Measurements from ENCODE around the gene WDR4.

The WDR4 gene

DNA sequence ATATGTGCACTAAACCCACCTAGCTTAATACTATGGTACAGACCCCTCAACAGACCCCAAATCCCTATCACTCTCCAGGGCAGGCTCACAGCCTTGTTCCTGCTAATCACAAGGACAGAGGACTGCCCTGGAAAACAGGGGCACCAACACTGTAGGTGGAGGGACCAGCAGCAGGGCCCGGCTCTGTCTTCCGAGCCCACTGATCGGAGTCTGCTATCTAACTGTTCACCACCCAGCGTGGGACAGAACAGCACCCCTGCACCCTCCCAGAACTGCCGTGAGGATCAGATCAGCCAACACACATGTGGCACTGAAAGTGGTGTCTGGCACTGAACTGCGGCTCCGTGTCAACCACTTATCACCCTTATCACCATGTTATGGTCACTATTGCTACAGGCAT lies 6.2 kb downstream of the WDR4 start:
- Histone ChIP-seq H3K36me3 (ENCODE audit: insufficient read depth, low read length) (peaks cover 81% of the 10 kb centered on the region), H3K4me3 (ENCODE audit: low read length) (no peak overlapping the region), H3K4me1 (ENCODE audit: insufficient read depth, low read length) (no peaks in the 10 kb centered on the region), H3K9me3 (ENCODE audit: insufficient read depth, low read depth, low read length) (no peaks in the 10 kb centered on the region), H3K27ac (ENCODE audit: low read depth, low read length) (no peak overlapping the region), H3K9ac (ENCODE audit: low read depth, low read length) (no peak overlapping the region), H3K27me3 (ENCODE audit: insufficient read depth, low read length) (no peaks in the 10 kb centered on the region)
- WGBS = 97% methylated on average over 7 of the region's 7 CpGs

DNA sequence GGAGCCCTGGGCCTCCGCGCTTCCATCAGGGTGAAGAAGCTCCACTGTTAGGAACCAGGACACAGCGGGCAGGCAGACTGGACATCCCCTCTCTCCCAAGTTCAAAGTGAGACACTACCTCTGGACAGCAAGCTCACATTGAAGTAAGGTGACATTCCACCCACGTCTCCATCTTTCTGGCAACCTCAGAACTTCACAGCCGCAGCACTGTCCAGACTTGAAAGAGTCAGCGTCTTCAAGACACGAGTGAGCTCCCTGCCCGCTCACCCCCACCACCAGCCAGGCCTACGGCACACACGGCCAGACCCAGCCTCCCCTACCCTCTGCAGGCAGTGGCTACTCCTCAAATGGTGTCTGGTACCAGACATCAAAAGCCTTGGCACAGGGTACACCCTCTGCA lies 11.1 kb downstream of the WDR4 start:
- Histone ChIP-seq H3K9me3 (ENCODE audit: insufficient read depth, low read depth, low read length) (no peaks in the 10 kb centered on the region), H3K4me1 (ENCODE audit: insufficient read depth, low read length) (no peaks in the 10 kb centered on the region), H3K9ac (ENCODE audit: low read depth, low read length) (no peak overlapping the region), H3K27ac (ENCODE audit: low read depth, low read length) (no peak overlapping the region), H3K36me3 (ENCODE audit: insufficient read depth, low read length) (peaks cover 84% of the 10 kb centered on the region), H3K4me3 (ENCODE audit: low read length) (no peak overlapping the region), H3K27me3 (ENCODE audit: insufficient read depth, low read length) (no peaks in the 10 kb centered on the region)
- 92% methylated on average over 10 of the region's 10 CpGs for WGBS

DNA sequence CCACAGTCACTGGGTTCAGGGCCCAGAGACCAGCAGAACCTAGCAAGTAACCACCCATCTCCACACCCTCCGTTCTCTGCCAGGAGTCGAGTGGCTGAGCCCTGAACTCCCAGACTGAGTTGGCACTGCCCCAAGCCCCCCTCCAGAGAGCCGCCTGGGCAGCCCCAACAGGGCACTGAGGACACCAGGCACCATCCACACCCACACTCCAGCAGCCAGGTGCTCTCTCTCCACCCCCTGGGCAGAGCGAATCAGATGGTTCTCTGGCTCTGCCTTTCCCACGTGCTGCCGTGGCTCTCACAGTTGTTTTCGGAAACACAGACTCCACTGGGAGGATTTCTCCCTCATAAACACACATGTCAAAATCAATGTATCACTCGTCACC lies 13.6 kb downstream of the WDR4 start:
- Histone ChIP-seq H3K9me3 (ENCODE audit: insufficient read depth, low read depth, low read length) (no peaks in the 10 kb centered on the region), H3K36me3 (ENCODE audit: insufficient read depth, low read length) (peaks cover 81% of the 10 kb centered on the region), H3K4me3 (ENCODE audit: low read length) (no peak overlapping the region), H3K27ac (ENCODE audit: low read depth, low read length) (no peak overlapping the region), H3K4me1 (ENCODE audit: insufficient read depth, low read length) (no peaks in the 10 kb centered on the region), H3K27me3 (ENCODE audit: insufficient read depth, low read length) (no peaks in the 10 kb centered on the region), H3K9ac (ENCODE audit: low read depth, low read length) (peak overlapping the region; percentile 20; the same call in 1 of the 2 replicates)
- WGBS = 88% methylated on average over 8 of the region's 8 CpGs

DNA sequence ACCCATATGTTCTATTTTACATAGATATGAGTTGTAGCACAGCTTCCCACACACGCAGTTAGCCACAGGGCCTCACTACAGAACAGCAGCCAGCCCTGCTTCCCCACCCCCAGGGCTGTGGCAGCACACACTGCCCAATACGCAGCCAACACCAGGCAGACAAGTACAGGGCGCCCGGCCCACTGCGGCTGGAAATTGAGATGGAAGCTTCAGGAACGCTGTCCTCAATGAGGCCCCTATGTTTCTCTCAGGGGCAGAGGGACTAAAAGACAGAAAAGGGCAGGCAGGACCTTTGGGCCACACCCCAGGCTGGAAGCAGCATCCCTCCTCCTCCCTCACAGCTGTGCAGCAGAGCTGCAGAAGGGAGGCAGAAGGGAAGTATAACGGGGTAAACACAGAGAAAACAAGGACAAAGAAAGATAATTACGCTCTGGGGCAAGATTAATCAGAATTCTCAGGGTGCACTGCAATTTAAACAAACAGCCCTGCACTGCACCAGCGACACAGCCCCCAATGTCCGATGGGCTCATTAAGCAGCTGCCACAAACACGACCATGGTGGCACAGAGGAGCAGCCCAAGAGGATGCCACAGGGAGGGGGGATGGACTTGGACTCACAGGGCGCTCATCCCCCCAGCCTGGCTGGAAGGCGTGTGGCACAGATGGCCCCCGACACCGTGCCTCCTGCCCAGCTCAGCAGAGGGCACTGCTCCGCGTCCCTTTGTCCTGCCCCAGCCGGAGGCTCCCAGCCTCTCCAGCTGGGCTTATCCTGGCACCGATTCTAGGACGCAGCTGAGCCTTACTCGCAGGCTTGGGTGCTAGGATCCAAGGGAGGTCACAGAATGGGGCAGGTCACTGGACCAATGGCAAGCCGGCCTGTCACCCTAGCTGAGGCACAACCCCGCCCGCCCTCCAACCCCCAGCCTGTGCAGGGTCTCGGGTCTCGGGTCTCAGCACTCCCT lies 14.2 kb downstream of the WDR4 start:
- Histone ChIP-seq H3K4me1 (ENCODE audit: insufficient read depth, low read length) (no peaks in the 10 kb centered on the region), H3K36me3 (ENCODE audit: insufficient read depth, low read length) (peaks cover 81% of the 10 kb centered on the region)

DNA sequence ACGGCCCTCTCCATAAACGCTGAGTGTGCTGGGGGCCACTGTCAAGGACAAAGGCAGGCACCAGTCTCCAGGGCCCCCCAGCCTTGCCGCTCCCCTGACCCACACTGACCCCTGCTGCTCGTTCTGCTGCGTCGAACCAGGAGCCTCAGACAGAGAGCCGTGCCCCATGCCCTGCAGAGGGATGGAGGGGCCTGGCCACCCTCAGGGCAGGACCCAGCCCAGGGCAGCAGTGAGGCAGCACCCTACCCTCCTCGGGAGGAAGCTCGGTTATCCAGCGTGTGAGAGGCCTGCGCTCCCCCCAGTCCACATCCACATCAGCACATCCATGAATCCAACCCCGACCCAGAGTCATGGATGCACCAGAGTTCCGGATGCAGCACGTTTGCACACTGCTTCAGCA lies 15.1 kb downstream of the WDR4 start:
- H3K27ac ChIP-seq (ENCODE audit: low read depth, low read length) = no peak overlapping the region
- H3K9ac ChIP-seq (ENCODE audit: low read depth, low read length) = no peak overlapping the region
- no peaks in the 10 kb centered on the region for H3K27me3 ChIP-seq (ENCODE audit: insufficient read depth, low read length)
- H3K36me3 ChIP-seq (ENCODE audit: insufficient read depth, low read length) = peaks cover 83% of the 10 kb centered on the region
- no peaks in the 10 kb centered on the region for H3K9me3 ChIP-seq (ENCODE audit: insufficient read depth, low read depth, low read length)
- no peaks in the 10 kb centered on the region for H3K4me1 ChIP-seq (ENCODE audit: insufficient read depth, low read length)
- 93% methylated on average over 14 of the region's 14 CpGs for WGBS
- no peak overlapping the region for H3K4me3 ChIP-seq (ENCODE audit: low read length)

More for the DNA sequence above, 14.2 kb downstream of the WDR4 start:
- Histone ChIP-seq H3K9me3 (ENCODE audit: insufficient read depth, low read depth, low read length) (no peaks in the 10 kb centered on the region), H3K9ac (ENCODE audit: low read depth, low read length) (no peak overlapping the region), H3K27me3 (ENCODE audit: insufficient read depth, low read length) (no peaks in the 10 kb centered on the region), H3K4me3 (ENCODE audit: low read length) (no peak overlapping the region), H3K27ac (ENCODE audit: low read depth, low read length) (no peak overlapping the region)
- WGBS = 96% methylated on average over 26 of the region's 26 CpGs

DNA sequence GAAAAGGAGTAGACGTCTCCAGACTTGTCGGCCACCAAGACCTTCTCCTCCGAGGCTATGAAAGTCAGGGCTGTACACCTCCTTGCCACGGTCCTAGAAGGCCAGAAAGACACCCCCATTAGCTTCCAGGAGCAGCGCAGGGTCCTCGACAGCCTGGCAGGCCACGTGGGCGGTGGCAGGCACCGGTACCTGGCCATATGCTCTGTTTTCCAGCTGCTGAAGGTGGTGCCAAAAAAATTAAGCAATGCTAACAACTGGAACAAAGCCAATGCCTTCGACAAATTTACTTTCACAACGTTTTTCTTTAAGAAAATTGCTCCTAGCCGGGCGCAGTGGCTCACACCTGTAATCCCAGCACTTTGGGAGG lies 15.9 kb downstream of the WDR4 start:
- Histone ChIP-seq H3K9me3 (ENCODE audit: insufficient read depth, low read depth, low read length) (no peaks in the 10 kb centered on the region), H3K4me1 (ENCODE audit: insufficient read depth, low read length) (no peaks in the 10 kb centered on the region), H3K27ac (ENCODE audit: low read depth, low read length) (no peak overlapping the region), H3K9ac (ENCODE audit: low read depth, low read length) (no peak overlapping the region), H3K27me3 (ENCODE audit: insufficient read depth, low read length) (no peaks in the 10 kb centered on the region), H3K36me3 (ENCODE audit: insufficient read depth, low read length) (peaks cover 83% of the 10 kb centered on the region), H3K4me3 (ENCODE audit: low read length) (no peak overlapping the region)
- 87% methylated on average over 13 of the region's 13 CpGs for WGBS

DNA sequence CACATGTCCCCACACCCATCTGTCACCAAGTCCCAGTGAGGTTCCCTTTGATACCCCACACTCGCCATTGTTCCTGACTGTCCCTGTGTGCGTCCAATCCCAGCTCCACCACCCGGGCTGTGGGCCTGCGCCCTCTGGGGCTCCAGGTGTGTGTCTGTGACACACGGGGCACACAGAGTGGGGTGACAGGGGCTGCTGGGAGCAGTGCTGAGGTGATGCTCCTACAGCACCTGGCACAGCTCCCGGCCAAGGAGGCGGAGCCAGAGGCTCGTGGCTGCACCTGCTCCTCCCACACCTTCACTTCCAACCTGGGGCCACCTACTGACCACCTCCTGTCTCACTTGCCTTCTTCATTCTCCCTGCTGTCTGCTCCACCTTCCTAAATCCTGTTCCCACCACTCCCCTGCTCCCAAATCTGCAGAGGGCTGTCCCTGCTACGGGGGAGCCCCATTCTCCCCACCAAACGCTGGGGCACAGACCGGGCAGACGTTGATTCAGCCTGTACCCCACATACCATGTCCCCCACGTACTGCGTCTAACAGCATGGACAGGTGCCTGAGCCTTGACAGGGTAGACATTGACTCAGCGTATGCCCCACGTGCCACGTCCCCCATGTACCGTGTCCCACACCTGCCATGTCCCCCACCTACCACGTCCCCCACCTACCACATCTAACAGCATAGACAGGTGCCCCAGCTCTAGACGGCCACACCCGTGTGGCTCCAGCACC lies 16.4 kb downstream of the WDR4 start:
- H3K4me3 ChIP-seq (ENCODE audit: low read length) = no peak overlapping the region
- H3K27me3 ChIP-seq (ENCODE audit: insufficient read depth, low read length) = no peaks in the 10 kb centered on the region
- H3K27ac ChIP-seq (ENCODE audit: low read depth, low read length) = no peak overlapping the region
- no peaks in the 10 kb centered on the region for H3K9me3 ChIP-seq (ENCODE audit: insufficient read depth, low read depth, low read length)
- WGBS = 96% methylated on average over 21 of the region's 21 CpGs
- peaks cover 83% of the 10 kb centered on the region for H3K36me3 ChIP-seq (ENCODE audit: insufficient read depth, low read length)
- H3K4me1 ChIP-seq (ENCODE audit: insufficient read depth, low read length) = no peaks in the 10 kb centered on the region
- no peak overlapping the region; the same call in 1 of the 2 replicates for H3K9ac ChIP-seq (ENCODE audit: low read depth, low read length)

DNA sequence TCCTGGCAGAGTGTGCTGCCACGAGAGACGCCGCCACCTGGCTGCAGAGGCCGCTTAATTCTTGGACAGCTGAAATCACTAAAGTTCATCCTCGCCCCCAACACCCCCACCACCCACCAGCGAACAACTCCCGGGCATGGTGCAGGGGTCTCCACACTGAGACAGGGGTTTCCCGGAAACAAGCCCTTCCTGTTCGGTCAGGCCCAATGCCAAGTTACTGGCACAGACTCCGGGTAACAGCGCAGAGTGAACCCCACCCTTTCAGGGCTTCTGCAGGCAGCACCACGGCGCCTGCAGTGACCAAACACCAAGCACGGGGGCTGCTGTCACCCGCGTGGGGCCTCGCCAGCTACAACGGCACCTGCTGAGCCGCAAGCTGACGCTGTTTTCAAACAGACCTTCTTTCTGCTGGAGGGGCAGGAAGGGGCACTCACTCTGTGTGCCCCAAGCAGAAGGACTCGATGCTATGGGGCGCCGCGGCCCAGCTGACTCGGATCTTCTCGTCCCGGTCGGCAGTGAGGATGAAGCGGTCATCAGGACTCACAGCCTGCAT lies 17.4 kb downstream of the WDR4 start:
- 96% methylated on average over 29 of the region's 29 CpGs for WGBS
- H3K4me3 ChIP-seq (ENCODE audit: low read length) = no peak overlapping the region
- no peaks in the 10 kb centered on the region for H3K4me1 ChIP-seq (ENCODE audit: insufficient read depth, low read length)
- no peak overlapping the region for H3K27ac ChIP-seq (ENCODE audit: low read depth, low read length)
- peaks cover 85% of the 10 kb centered on the region for H3K36me3 ChIP-seq (ENCODE audit: insufficient read depth, low read length)
- no peaks in the 10 kb centered on the region for H3K27me3 ChIP-seq (ENCODE audit: insufficient read depth, low read length)
- H3K9me3 ChIP-seq (ENCODE audit: insufficient read depth, low read depth, low read length) = no peaks in the 10 kb centered on the region
- no peak overlapping the region for H3K9ac ChIP-seq (ENCODE audit: low read depth, low read length)

DNA sequence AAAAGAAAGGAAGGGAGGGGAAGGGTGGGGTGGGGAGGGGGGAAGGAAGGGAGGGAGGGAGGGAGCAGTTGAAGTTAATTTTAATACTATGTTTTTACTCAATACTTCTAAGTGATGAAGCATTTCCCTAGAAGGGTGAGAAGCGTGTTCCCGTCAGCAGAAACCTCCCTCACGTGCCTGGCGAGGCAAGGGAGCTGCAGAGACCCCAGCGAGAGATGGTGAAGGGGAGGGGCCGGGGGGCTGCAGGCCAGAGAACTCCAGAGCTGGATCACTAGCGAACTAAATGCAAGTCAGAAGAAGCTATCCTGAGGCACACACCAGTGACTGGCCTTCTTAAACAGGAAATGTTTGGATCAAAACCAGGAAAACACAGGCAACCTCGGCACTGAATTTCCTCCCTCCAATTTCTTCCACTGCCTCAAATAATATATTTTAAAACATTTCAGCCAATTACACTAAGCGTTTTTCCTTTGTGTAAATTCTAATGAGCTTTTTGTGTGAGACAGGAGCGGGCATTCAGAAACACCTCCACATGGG lies 18.0 kb downstream of the WDR4 start:
- Histone ChIP-seq H3K9me3 (ENCODE audit: insufficient read depth, low read depth, low read length) (no peaks in the 10 kb centered on the region), H3K4me3 (ENCODE audit: low read length) (no peak overlapping the region), H3K4me1 (ENCODE audit: insufficient read depth, low read length) (no peaks in the 10 kb centered on the region), H3K27me3 (ENCODE audit: insufficient read depth, low read length) (no peaks in the 10 kb centered on the region), H3K9ac (ENCODE audit: low read depth, low read length) (no peak overlapping the region), H3K36me3 (ENCODE audit: insufficient read depth, low read length) (peaks cover 85% of the 10 kb centered on the region), H3K27ac (ENCODE audit: low read depth, low read length) (no peak overlapping the region)
- WGBS = 93% methylated on average over 10 of the region's 10 CpGs

DNA sequence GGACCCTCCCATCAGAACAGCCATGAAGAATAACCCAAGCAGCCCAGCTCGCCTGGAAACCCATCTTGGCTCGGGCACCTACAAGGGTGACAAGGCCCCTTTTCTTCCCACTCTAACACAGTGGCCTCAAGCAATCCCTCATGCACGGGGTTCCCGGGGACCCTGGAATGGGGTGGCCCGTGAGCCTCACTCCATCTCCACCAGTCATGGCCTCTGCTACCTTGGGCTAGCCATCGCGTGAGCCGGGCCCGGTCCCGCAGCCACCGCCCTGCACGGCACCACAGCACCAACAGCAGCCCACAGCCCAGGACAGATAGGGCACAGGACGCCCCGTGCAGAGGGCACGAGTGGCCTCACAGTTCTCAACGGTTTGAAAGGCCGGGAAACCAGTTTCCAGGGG lies 19.0 kb downstream of the WDR4 start:
- Histone ChIP-seq H3K9ac (ENCODE audit: low read depth, low read length) (no peak overlapping the region), H3K27me3 (ENCODE audit: insufficient read depth, low read length) (no peaks in the 10 kb centered on the region), H3K27ac (ENCODE audit: low read depth, low read length) (no peak overlapping the region), H3K4me3 (ENCODE audit: low read length) (no peak overlapping the region), H3K9me3 (ENCODE audit: insufficient read depth, low read depth, low read length) (no peaks in the 10 kb centered on the region), H3K36me3 (ENCODE audit: insufficient read depth, low read length) (peaks cover 89% of the 10 kb centered on the region), H3K4me1 (ENCODE audit: insufficient read depth, low read length) (no peaks in the 10 kb centered on the region)
- WGBS = 93% methylated on average over 17 of the region's 17 CpGs

DNA sequence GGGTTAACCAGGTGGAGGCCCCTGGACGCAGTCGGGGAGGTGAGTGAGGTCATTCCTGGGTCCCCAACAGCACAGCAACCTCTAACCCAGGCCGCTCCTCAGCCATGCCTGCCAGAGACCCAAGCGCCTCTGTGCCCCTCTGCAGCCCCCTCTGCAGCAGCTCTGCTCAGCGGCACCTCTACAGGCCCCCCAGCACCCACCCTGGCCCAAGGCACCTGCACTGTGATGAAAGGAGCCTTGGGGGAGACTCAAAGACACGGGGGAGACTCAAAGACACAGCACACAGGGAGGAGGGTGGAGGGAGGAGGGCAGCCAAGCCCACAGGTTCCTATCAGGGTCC lies 19.5 kb downstream of the WDR4 start:
- Histone ChIP-seq H3K27me3 (ENCODE audit: insufficient read depth, low read length) (no peaks in the 10 kb centered on the region), H3K36me3 (ENCODE audit: insufficient read depth, low read length) (peaks cover 94% of the 10 kb centered on the region)

More for the DNA sequence above, 19.5 kb downstream of the WDR4 start:
- Histone ChIP-seq H3K4me3 (ENCODE audit: low read length) (no peak overlapping the region), H3K9me3 (ENCODE audit: insufficient read depth, low read depth, low read length) (no peaks in the 10 kb centered on the region), H3K9ac (ENCODE audit: low read depth, low read length) (no peak overlapping the region), H3K4me1 (ENCODE audit: insufficient read depth, low read length) (no peaks in the 10 kb centered on the region), H3K27ac (ENCODE audit: low read depth, low read length) (no peak overlapping the region)
- WGBS = 94% methylated on average over 6 of the region's 6 CpGs

Measured in HUES64 (cell line).